Glutamatergic neuron (in vitro differentiated cells): Measurements from ENCODE around the gene AGAP1. TPM values are rescaled to one million over a fixed set of nuclear protein-coding genes. Genes with fewer than 3 reads are reported as not detected.

Experiments
- DNase-seq: peaks from one replicate; pipeline ENCODE4 v3.0.0; 2022
- H3K27ac Mint-ChIP-seq: one replicate; pipeline ENCODE4 v1.8.0; 2020; ENCODE audit warnings: mild to moderate bottlenecking, mixed read lengths, inconsistent platforms; ENCODE audit not compliant: unreplicated experiment
- H3K27me3 Mint-ChIP-seq: one replicate; pipeline ENCODE4 v1.8.0; 2020; ENCODE audit warnings: mild to moderate bottlenecking, moderate library complexity, mixed read lengths, inconsistent platforms; ENCODE audit not compliant: unreplicated experiment
- H3K36me3 Mint-ChIP-seq: one replicate; pipeline ENCODE4 v1.8.0; 2020; ENCODE audit warnings: mild to moderate bottlenecking, mixed read lengths, inconsistent platforms; ENCODE audit not compliant: unreplicated experiment
- H3K4me1 Mint-ChIP-seq: one replicate; pipeline ENCODE4 v1.8.0; 2020; ENCODE audit warnings: mild to moderate bottlenecking, low read depth, mixed read lengths, inconsistent platforms; ENCODE audit not compliant: unreplicated experiment
- H3K4me3 Mint-ChIP-seq: one replicate; pipeline ENCODE4 v1.8.0; 2020; ENCODE audit warnings: mild to moderate bottlenecking, mixed read lengths, inconsistent platforms; ENCODE audit not compliant: unreplicated experiment
- H3K9me3 Mint-ChIP-seq: one replicate; pipeline ENCODE4 v1.8.0; 2020; ENCODE audit warnings: mild to moderate bottlenecking, moderate library complexity, mixed read lengths, inconsistent platforms; ENCODE audit not compliant: unreplicated experiment
- total RNA-seq: library from RNA; stranded (reverse); fragmentation: NEBNext Ultra II Directional; extraction: Animal tissue kit (Norgen Biotek cat#: 25700); gene quantifications from one replicate; pipeline ENCODE4 v1.2.1, GENCODE V29; 2021; ENCODE audit not compliant: unreplicated experiment
- TF ChIP-seq, protein P1 (sequence below): fragments of 200-600 bp; sonication (generic); IDR thresholded peaks from one replicate; pipeline ENCODE4 v1.5.0; 2021; ENCODE audit not compliant: partially characterized antibody, unreplicated experiment

Gene AGAP1
- total RNA-seq, 1 donor from 2014 or later, result 153 TPM

DNA sequence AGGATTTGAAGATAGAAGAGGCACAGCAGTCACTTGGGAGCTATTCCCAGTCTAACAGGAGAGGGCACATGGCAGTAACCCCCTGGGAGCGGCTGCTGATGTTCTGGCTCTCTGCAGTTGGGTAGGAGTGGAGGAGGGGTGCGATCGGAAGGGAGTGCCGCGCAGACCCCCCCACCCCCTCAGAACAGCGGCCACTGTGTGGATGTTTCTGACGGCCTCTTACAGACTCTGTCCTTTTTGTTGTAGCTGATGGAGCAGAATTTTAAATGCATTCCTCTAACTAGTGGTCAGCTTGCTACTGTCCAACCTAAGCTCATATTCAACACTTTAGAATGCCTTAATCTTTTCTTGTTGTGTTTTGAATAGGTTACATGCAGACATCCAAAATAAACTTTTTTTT lies 127.9 kb downstream of the AGAP1 start:
- H3K9me3 Mint-ChIP-seq, result peaks cover 8% of the 10 kb centered on the region
- TF ChIP-seq, protein P1, sequence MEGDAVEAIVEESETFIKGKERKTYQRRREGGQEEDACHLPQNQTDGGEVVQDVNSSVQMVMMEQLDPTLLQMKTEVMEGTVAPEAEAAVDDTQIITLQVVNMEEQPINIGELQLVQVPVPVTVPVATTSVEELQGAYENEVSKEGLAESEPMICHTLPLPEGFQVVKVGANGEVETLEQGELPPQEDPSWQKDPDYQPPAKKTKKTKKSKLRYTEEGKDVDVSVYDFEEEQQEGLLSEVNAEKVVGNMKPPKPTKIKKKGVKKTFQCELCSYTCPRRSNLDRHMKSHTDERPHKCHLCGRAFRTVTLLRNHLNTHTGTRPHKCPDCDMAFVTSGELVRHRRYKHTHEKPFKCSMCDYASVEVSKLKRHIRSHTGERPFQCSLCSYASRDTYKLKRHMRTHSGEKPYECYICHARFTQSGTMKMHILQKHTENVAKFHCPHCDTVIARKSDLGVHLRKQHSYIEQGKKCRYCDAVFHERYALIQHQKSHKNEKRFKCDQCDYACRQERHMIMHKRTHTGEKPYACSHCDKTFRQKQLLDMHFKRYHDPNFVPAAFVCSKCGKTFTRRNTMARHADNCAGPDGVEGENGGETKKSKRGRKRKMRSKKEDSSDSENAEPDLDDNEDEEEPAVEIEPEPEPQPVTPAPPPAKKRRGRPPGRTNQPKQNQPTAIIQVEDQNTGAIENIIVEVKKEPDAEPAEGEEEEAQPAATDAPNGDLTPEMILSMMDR, result no peak
- H3K27me3 Mint-ChIP-seq, result peaks cover 4% of the 10 kb centered on the region
- H3K27ac Mint-ChIP-seq, result no peak overlapping the region
- no peak overlapping the region for H3K4me3 Mint-ChIP-seq
- H3K4me1 Mint-ChIP-seq, result peaks cover 28% of the 10 kb centered on the region
- no peaks in the 10 kb centered on the region for H3K36me3 Mint-ChIP-seq
- no peak for DNase-seq

DNA sequence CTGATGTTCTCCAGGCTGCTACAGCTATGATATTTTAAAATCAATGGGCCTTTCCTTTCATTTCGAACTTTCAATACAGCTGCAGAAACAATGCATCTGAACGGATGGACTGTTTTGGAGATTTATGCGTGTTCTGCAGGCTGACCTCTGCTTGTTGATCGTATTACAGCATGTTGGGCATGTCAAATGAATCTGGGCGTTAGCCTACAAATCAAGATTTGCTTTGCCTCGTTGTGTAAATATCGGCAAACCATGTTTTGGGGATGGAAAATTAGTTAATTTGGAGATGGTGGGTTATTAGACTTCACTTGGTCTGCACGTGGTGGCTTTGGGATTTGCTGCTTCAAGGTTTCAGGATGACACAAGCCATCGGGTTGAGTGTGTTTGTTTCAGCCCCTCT lies 129.3 kb downstream of the AGAP1 start:
- Mint-ChIP-seq H3K4me3 (no peak overlapping the region), H3K4me1 (peaks cover 20% of the 10 kb centered on the region), H3K36me3 (no peaks in the 10 kb centered on the region), H3K27ac (no peak overlapping the region), H3K9me3 (peaks cover 11% of the 10 kb centered on the region), H3K27me3 (peaks cover 4% of the 10 kb centered on the region)
- no peak for DNase-seq
- TF ChIP-seq, protein P1, result no peak

DNA sequence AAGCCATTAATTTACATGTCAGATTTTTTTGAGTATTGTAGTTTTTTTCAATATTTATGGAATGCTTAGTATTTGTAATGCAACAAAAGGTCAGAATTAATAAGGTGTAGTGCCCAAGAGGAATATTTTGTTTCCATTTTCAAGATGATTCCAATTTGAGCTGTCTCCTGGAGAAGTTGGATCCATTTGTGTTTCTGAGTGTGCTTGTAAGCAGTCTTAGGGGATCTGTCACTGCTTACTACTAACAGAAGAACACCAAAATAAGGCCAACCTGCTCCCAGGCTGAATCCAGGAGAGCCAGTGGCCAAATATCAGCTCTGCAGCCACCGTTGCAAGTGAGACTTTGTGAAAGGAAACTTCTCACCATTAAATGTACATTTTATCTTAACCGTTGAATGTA lies 129.9 kb downstream of the AGAP1 start:
- TF ChIP-seq, protein P1, result no peak
- Mint-ChIP-seq H3K27me3 (peaks cover 4% of the 10 kb centered on the region), H3K36me3 (no peaks in the 10 kb centered on the region), H3K9me3 (peaks cover 11% of the 10 kb centered on the region), H3K4me1 (peaks cover 20% of the 10 kb centered on the region), H3K4me3 (no peak overlapping the region), H3K27ac (no peak overlapping the region)
- DNase-seq, result no peak

DNA sequence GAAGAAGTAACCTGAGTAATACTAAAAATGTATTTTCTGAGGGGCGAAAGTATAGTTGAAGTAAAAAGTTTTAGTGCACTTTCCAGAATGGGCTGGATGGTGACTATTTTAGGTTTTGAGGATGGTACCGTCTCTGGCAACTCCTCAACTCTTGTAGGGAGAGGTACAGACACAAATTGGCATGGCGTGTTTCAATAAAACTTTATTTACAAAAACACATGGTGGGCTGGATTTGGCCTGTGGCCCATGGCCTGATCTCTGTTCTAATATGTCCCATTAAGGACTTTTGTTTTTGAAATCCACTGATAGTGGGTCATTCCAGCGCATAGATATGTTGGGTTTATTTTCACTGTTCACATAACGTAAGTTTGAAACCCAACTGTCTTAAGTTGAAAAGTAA lies 132.8 kb downstream of the AGAP1 start:
- Mint-ChIP-seq H3K4me3 (no peak overlapping the region), H3K4me1 (peaks cover 27% of the 10 kb centered on the region), H3K9me3 (peaks cover 13% of the 10 kb centered on the region), H3K27me3 (peaks cover 2% of the 10 kb centered on the region), H3K36me3 (no peaks in the 10 kb centered on the region), H3K27ac (no peak overlapping the region)
- TF ChIP-seq, protein P1, result no peak
- DNase-seq, result no peak

DNA sequence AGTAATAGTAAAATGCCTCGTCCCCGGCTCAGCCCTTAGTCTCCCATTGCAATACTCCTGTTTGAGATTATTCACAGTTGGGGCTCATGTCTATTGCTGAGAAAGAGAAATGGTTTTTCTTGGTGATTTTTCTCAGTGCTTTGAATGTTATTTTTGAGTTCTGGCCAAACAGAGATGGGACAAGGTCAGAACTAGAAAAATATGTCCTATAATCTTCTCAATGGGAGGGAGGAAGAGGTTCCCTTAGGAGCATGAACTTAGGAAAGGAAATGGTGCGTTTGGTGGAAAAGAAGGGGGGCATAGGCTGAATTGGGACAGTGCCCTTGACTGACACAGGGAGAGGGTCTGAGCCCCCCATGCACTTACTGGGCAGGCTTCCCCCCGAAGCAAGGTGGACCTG lies 133.8 kb downstream of the AGAP1 start:
- peak overlapping the region; percentile 13 for H3K4me3 Mint-ChIP-seq
- no peaks in the 10 kb centered on the region for H3K36me3 Mint-ChIP-seq
- peaks cover 15% of the 10 kb centered on the region for H3K9me3 Mint-ChIP-seq
- peak overlapping the region; percentile 1 for H3K27ac Mint-ChIP-seq
- H3K27me3 Mint-ChIP-seq, result peaks cover 2% of the 10 kb centered on the region
- H3K4me1 Mint-ChIP-seq, result peaks cover 26% of the 10 kb centered on the region
- TF ChIP-seq, protein P1, result no peak
- no peak for DNase-seq
